HEK293 (cell line): Measurements from ENCODE around the gene FAM162B.
A peak's percentile ranks its signal among the peaks of the same experiment; 100 is the strongest.
"Not testable (repeated sequence)": the region's sequence is repeated elsewhere in the genome, so short reads cannot be mapped to it uniquely, and the experiment has no call there.

ENCODE experiments used
- CTCF ChIA-PET: fragments of 350-600 bp; formaldehyde crosslinking; extraction: SDS; loops from one replicate; lab custom pipeline; 2021; ENCODE audit warnings: antibody characterized with exemption; lab: Yijun Ruan, JAX
- POLR2A ChIA-PET: fragments of 300-600 bp; formaldehyde crosslinking; extraction: SDS; loops from one replicate; lab custom pipeline; 2020; ENCODE audit warnings: antibody characterized with exemption, inconsistent platforms; lab: Yijun Ruan, JAX
- H3K27ac ChIP-seq: fragments of 200-500 bp; sonication (Bioruptor generic); 2 replicates; pipeline ENCODE4 v1.5.1; 2014; ENCODE audit warnings: low read depth, low read length, control low read depth, inconsistent platforms; ENCODE audit errors: extremely low read depth
- H3K36me3 ChIP-seq, 2 experiments: fragments of 200-500 bp in 1 of 2; sonication (Bioruptor generic) in 1 of 2; 1 replicate in 1 of 2; 2 replicates in 1 of 2; pipeline ENCODE4 v1.5.1; 2014 to 2017; ENCODE audit warnings: inconsistent platforms in 2 of 2, low read length in 2 of 2; ENCODE audit not compliant: control insufficient read depth in 2 of 2, insufficient read depth in 1 of 2
- H3K4me1 ChIP-seq: fragments of 200-500 bp; sonication (Bioruptor generic); 2 replicates; pipeline ENCODE4 v1.5.1; 2014; ENCODE audit warnings: mild to moderate bottlenecking, low read length, inconsistent platforms; ENCODE audit not compliant: control insufficient read depth, insufficient read depth
- H3K4me3 ChIP-seq: 2 replicates; pipeline ENCODE4 v1.5.1; 2011; ENCODE audit warnings: low read depth, mild to moderate bottlenecking, control low read depth, low read length, moderate library complexity
- H3K9me3 ChIP-seq: fragments of 200-500 bp; sonication (Bioruptor generic); 2 replicates; pipeline ENCODE4 v1.5.1; 2014; ENCODE audit warnings: low read depth, low read length, inconsistent platforms; ENCODE audit not compliant: control insufficient read depth, insufficient read depth
- BCL11B ChIP-seq: fragments of 450-650 bp; formaldehyde crosslinking; IDR thresholded peaks from 2 replicates; pipeline ENCODE4 v1.5.1; 2016; ENCODE audit warnings: low read depth, missing biosample characterization, missing genetic modification characterization
- EGR2 ChIP-seq: fragments of 450-650 bp; formaldehyde crosslinking; IDR thresholded peaks from 2 replicates; pipeline ENCODE4 v1.5.1; 2016; ENCODE audit warnings: low read depth, missing biosample characterization, missing genetic modification characterization
- GFI1B ChIP-seq: fragments of 450-650 bp; formaldehyde crosslinking; IDR thresholded peaks from 2 replicates; pipeline ENCODE4 v1.5.1; 2016; ENCODE audit warnings: missing biosample characterization, missing genetic modification characterization
- GLI2 ChIP-seq: fragments of 450-650 bp; formaldehyde crosslinking; IDR thresholded peaks from 2 replicates; pipeline ENCODE4; 2017; ENCODE audit warnings: missing biosample characterization, missing genetic modification characterization, low read depth, borderline replicate concordance
- SALL2 ChIP-seq: fragments of 450-650 bp; formaldehyde crosslinking; IDR thresholded peaks from 2 replicates; pipeline ENCODE4 v1.5.0; 2017; ENCODE audit warnings: missing biosample characterization, mild to moderate bottlenecking, missing genetic modification characterization, borderline replicate concordance
- YY1 ChIP-seq: fragments of 450-650 bp; formaldehyde crosslinking; IDR thresholded peaks from 2 replicates; pipeline ENCODE4 v1.5.1; 2018; ENCODE audit warnings: missing biosample characterization, missing genetic modification characterization
- ZBTB17 ChIP-seq: fragments of 450-650 bp; formaldehyde crosslinking; IDR thresholded peaks from 2 replicates; pipeline ENCODE4 v1.5.1; 2016; ENCODE audit warnings: missing biosample characterization, missing genetic modification characterization
- ZNF121 ChIP-seq: fragments of 450-650 bp; formaldehyde crosslinking; IDR thresholded peaks from 2 replicates; pipeline ENCODE4 v1.5.1; 2016; ENCODE audit warnings: missing biosample characterization, missing genetic modification characterization
- ZNF157 ChIP-seq: fragments of 450-650 bp; formaldehyde crosslinking; IDR thresholded peaks from 2 replicates; pipeline ENCODE4 v1.5.1; 2016; ENCODE audit warnings: missing biosample characterization, missing genetic modification characterization
- ZNF184 ChIP-seq: fragments of 450-650 bp; IDR thresholded peaks from 2 replicates; pipeline ENCODE4 v1.5.1; 2018; ENCODE audit warnings: missing biosample characterization, mild to moderate bottlenecking, missing genetic modification characterization
- ZNF221 ChIP-seq: fragments of 450-650 bp; formaldehyde crosslinking; IDR thresholded peaks from 2 replicates; pipeline ENCODE4 v1.5.1; 2017; ENCODE audit warnings: missing biosample characterization, missing genetic modification characterization, borderline replicate concordance
- ZNF274 ChIP-seq, 2 experiments: fragments of 200-500 bp in 1 of 2; fragments of 450-650 bp in 1 of 2; sonication (Bioruptor generic) in 1 of 2; formaldehyde crosslinking in 1 of 2; IDR thresholded peaks; 2 replicates each; pipeline versions ENCODE4 v1.5.1 to v1.6.1; 2014 to 2016; ENCODE audit warnings: borderline replicate concordance in 1 of 2, inconsistent platforms in 1 of 2, low read length in 1 of 2, missing biosample characterization in 1 of 2, missing genetic modification characterization in 1 of 2
- ZNF341 ChIP-seq: fragments of 450-650 bp; formaldehyde crosslinking; IDR thresholded peaks from 2 replicates; pipeline ENCODE4; 2016; ENCODE audit warnings: low read depth, missing biosample characterization, missing genetic modification characterization
- ZNF354C ChIP-seq: fragments of 450-650 bp; formaldehyde crosslinking; IDR thresholded peaks from 2 replicates; pipeline ENCODE4 v1.5.1; 2016; ENCODE audit warnings: missing biosample characterization, missing genetic modification characterization, low read depth, borderline replicate concordance
- ZNF394 ChIP-seq: fragments of 450-650 bp; formaldehyde crosslinking; IDR thresholded peaks from 2 replicates; pipeline ENCODE4 v1.5.1; 2016; ENCODE audit warnings: missing biosample characterization, missing genetic modification characterization, mild to moderate bottlenecking, moderate library complexity, borderline replicate concordance
- ZNF423 ChIP-seq: fragments of 450-650 bp; formaldehyde crosslinking; IDR thresholded peaks from 2 replicates; pipeline ENCODE4 v1.5.1; 2016; ENCODE audit warnings: missing biosample characterization, missing genetic modification characterization
- ZNF48 ChIP-seq: fragments of 450-650 bp; formaldehyde crosslinking; IDR thresholded peaks from 2 replicates; pipeline ENCODE4 v1.5.1; 2016; ENCODE audit warnings: missing biosample characterization, missing genetic modification characterization
- ZNF555 ChIP-seq: fragments of 450-650 bp; formaldehyde crosslinking; conservative IDR thresholded peaks from 2 replicates; pipeline ENCODE4 v1.5.1; 2017; ENCODE audit warnings: missing biosample characterization, mild to moderate bottlenecking, missing genetic modification characterization, inconsistent platforms
- ZNF558 ChIP-seq: fragments of 450-650 bp; formaldehyde crosslinking; IDR thresholded peaks from 2 replicates; pipeline ENCODE4 v1.5.1; 2016; ENCODE audit warnings: missing biosample characterization, missing genetic modification characterization
- ZNF624 ChIP-seq: fragments of 450-650 bp; formaldehyde crosslinking; IDR thresholded peaks from 2 replicates; pipeline ENCODE4 v1.5.1; 2017; ENCODE audit warnings: missing biosample characterization, missing genetic modification characterization
- TF ChIP-seq, protein P1 (sequence below): fragments of 450-650 bp; formaldehyde crosslinking; IDR thresholded peaks from 2 replicates; pipeline ENCODE4 v1.5.1; 2017; ENCODE audit warnings: missing biosample characterization, missing genetic modification characterization
- TF ChIP-seq, protein P2 (sequence below): fragments of 450-650 bp; IDR thresholded peaks from 2 replicates; pipeline ENCODE4 v1.5.1; 2018; ENCODE audit warnings: missing biosample characterization, missing genetic modification characterization
- TF ChIP-seq, protein P3 (sequence below): fragments of 450-650 bp; formaldehyde crosslinking; IDR thresholded peaks from 2 replicates; pipeline ENCODE4 v1.5.1; 2016; ENCODE audit warnings: missing biosample characterization, missing genetic modification characterization
- TF ChIP-seq, protein P4 (sequence below): fragments of 450-650 bp; formaldehyde crosslinking; IDR thresholded peaks from 2 replicates; pipeline ENCODE4 v1.5.1; 2016; ENCODE audit warnings: missing biosample characterization, missing genetic modification characterization
- TF ChIP-seq, protein P5 (sequence below): fragments of 450-650 bp; formaldehyde crosslinking; IDR thresholded peaks from 2 replicates; pipeline ENCODE4 v1.5.1; 2016; ENCODE audit warnings: missing biosample characterization, missing genetic modification characterization

Gene FAM162B

DNA sequence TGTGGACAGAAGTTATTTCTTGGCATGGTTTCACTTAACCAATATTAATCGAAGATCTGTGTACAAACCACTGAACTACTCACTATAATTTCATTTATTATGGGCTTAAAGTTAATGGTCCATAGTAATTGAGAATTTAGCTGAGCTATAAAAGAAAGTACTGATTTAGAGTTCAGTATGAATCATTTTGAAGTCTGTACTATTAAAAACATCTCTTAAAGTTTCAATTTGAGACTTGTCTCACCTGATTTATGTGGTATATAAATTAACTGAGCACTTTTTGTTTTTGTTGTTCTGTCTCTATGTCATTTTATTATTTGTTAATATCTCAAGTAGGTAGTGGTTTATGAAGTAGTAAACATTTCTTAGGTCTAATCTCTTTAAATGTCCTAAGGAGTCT is 59.6 kb downstream of the FAM162B start (continued):
- TF ChIP-seq ZNF184 (tag by site-specific recombination) (no peak), ZNF274 (IDR thresholded peaks at IDR 0.05; ENCODE audit: low read length) (no peak), ZNF274 (tag by site-specific recombination; IDR thresholded peaks at IDR 0.05; ENCODE audit: borderline replicate concordance) (no peak), YY1 (tag by site-specific recombination) (no peak), ZNF558 (tag by site-specific recombination) (no peak), EGR2 (tag by site-specific recombination) (no peak), BCL11B (tag by site-specific recombination) (0 out of 2 replicates have a peak, but pooled peaks have one; percentile 40), ZNF555 (tag by site-specific recombination) (no peak), ZNF624 (tag by site-specific recombination) (no peak), ZNF354C (no peak), GFI1B (tag by site-specific recombination) (no peak), GLI2 (tag by site-specific recombination) (no peak), ZNF221 (tag by site-specific recombination) (no peak), ZNF423 (tag by site-specific recombination) (no peak), ZBTB17 (tag by site-specific recombination) (no peak), ZNF341 (no peak), SALL2 (tag by site-specific recombination) (no peak), ZNF157 (tag by site-specific recombination) (no peak), ZNF48 (tag by site-specific recombination) (no peak), ZNF121 (tag by site-specific recombination) (no peak), ZNF394 (no peak)
- TF ChIP-seq, protein P1, sequence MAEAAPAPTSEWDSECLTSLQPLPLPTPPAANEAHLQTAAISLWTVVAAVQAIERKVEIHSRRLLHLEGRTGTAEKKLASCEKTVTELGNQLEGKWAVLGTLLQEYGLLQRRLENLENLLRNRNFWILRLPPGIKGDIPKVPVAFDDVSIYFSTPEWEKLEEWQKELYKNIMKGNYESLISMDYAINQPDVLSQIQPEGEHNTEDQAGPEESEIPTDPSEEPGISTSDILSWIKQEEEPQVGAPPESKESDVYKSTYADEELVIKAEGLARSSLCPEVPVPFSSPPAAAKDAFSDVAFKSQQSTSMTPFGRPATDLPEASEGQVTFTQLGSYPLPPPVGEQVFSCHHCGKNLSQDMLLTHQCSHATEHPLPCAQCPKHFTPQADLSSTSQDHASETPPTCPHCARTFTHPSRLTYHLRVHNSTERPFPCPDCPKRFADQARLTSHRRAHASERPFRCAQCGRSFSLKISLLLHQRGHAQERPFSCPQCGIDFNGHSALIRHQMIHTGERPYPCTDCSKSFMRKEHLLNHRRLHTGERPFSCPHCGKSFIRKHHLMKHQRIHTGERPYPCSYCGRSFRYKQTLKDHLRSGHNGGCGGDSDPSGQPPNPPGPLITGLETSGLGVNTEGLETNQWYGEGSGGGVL (tag by site-specific recombination) = no peak
- TF ChIP-seq, protein P2, sequence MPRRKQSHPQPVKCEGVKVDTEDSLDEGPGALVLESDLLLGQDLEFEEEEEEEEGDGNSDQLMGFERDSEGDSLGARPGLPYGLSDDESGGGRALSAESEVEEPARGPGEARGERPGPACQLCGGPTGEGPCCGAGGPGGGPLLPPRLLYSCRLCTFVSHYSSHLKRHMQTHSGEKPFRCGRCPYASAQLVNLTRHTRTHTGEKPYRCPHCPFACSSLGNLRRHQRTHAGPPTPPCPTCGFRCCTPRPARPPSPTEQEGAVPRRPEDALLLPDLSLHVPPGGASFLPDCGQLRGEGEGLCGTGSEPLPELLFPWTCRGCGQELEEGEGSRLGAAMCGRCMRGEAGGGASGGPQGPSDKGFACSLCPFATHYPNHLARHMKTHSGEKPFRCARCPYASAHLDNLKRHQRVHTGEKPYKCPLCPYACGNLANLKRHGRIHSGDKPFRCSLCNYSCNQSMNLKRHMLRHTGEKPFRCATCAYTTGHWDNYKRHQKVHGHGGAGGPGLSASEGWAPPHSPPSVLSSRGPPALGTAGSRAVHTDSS (tag by site-specific recombination) = no peak
- TF ChIP-seq, protein P3, sequence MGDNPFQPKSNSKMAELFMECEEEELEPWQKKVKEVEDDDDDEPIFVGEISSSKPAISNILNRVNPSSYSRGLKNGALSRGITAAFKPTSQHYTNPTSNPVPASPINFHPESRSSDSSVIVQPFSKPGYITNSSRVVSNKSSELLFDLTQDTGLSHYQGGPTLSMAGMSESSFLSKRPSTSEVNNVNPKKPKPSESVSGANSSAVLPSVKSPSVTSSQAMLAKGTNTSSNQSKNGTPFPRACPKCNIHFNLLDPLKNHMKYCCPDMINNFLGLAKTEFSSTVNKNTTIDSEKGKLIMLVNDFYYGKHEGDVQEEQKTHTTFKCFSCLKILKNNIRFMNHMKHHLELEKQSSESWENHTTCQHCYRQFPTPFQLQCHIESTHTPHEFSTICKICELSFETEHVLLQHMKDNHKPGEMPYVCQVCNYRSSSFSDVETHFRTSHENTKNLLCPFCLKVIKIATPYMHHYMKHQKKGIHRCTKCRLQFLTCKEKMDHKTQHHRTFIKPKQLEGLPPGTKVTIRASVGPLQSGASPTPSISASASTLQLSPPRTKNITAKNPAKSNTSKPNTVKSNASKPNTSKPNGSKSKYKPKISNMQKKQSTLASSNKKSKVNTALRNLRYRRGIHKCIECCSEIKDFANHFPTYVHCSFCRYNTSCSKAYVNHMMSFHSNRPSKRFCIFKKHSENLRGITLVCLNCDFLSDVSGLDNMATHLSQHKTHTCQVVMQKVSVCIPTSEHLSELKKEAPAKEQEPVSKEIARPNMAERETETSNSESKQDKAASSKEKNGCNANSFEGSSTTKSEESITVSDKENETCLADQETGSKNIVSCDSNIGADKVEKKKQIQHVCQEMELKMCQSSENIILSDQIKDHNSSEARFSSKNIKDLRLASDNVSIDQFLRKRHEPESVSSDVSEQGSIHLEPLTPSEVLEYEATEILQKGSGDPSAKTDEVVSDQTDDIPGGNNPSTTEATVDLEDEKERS (tag by site-specific recombination) = no peak
- TF ChIP-seq, protein P4, sequence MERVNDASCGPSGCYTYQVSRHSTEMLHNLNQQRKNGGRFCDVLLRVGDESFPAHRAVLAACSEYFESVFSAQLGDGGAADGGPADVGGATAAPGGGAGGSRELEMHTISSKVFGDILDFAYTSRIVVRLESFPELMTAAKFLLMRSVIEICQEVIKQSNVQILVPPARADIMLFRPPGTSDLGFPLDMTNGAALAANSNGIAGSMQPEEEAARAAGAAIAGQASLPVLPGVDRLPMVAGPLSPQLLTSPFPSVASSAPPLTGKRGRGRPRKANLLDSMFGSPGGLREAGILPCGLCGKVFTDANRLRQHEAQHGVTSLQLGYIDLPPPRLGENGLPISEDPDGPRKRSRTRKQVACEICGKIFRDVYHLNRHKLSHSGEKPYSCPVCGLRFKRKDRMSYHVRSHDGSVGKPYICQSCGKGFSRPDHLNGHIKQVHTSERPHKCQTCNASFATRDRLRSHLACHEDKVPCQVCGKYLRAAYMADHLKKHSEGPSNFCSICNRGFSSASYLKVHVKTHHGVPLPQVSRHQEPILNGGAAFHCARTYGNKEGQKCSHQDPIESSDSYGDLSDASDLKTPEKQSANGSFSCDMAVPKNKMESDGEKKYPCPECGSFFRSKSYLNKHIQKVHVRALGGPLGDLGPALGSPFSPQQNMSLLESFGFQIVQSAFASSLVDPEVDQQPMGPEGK = no peak
- TF ChIP-seq, protein P5, sequence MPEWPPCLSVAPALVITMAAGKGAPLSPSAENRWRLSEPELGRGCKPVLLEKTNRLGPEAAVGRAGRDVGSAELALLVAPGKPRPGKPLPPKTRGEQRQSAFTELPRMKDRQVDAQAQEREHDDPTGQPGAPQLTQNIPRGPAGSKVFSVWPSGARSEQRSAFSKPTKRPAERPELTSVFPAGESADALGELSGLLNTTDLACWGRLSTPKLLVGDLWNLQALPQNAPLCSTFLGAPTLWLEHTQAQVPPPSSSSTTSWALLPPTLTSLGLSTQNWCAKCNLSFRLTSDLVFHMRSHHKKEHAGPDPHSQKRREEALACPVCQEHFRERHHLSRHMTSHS = no peak
- TF ChIP-seq, all 188 proteins: peak for 5

DNA sequence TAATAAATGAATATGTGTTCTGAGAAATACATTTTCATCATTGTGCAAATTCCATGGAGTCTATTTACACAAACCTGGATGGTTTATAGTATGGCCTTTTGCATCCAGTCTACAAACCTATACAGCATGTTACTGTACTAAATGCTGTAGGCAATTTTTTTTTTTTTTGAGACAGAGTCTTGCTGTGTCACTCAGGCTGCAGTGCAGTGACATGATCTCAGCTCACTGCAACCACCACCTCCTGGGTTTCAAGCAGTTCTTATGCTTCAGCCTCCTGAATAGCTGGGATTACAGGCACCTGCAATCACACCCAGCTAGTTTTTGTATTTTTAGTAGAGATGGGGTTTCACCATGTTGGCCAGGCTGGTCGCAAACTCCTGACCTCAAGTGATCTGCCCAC is 61.6 kb downstream of the FAM162B start:
- CTCF ChIA-PET, H3K4me1 ChIP-seq, H3K9me3 ChIP-seq, H3K4me3 ChIP-seq, POLR2A ChIA-PET, H3K27ac ChIP-seq: not testable (repeated sequence)
- peaks cover 62 to 67% of the 10 kb centered on the region in 2 experiments for H3K36me3 ChIP-seq
